Smooth muscle cell (in vitro differentiated cells): ENCODE results near the gene TAL1. TPM values are rescaled to one million over a fixed set of nuclear protein-coding genes. Genes with fewer than 3 reads are reported as not detected.

Experiments
- DNase-seq: peaks from one replicate; lab custom pipeline; 2025; ENCODE audit not compliant: unreplicated experiment; lab: John Stamatoyannopoulos, UW
- H2AFZ ChIP-seq: fragments of 200-600 bp; sonication (generic); 2 replicates; pipeline ENCODE4 v1.6.0; 2016; ENCODE audit warnings: antibody characterized with exemption, low read depth, mild to moderate bottlenecking
- H3F3A ChIP-seq: fragments of 200-600 bp; sonication (generic); 2 replicates; pipeline ENCODE4 v1.6.0; 2017; ENCODE audit warnings: antibody characterized with exemption, low read depth
- H3K27ac ChIP-seq: fragments of 200-600 bp; sonication (generic); 2 replicates; pipeline ENCODE4 v1.5.1; 2016; ENCODE audit warnings: low read depth, mild to moderate bottlenecking
- H3K27me3 ChIP-seq: fragments of 200-600 bp; sonication (generic); 2 replicates; pipeline ENCODE4 v1.6.1; 2016; ENCODE audit warnings: low read depth, mild to moderate bottlenecking
- H3K36me3 ChIP-seq: fragments of 200-600 bp; sonication (generic); 2 replicates; pipeline ENCODE4 v1.5.1; 2016; ENCODE audit warnings: low read depth
- H3K4me1 ChIP-seq: fragments of 200-600 bp; sonication (generic); 2 replicates; pipeline ENCODE4 v1.5.1; 2016; ENCODE audit warnings: low read depth
- H3K4me2 ChIP-seq: fragments of 200-600 bp; sonication (generic); 2 replicates; pipeline ENCODE4 v1.6.0; 2016; ENCODE audit warnings: mild to moderate bottlenecking
- H3K4me3 ChIP-seq: fragments of 200-600 bp; sonication (generic); 2 replicates; pipeline ENCODE4 v1.5.1; 2016; ENCODE audit warnings: mild to moderate bottlenecking
- H3K79me2 ChIP-seq: fragments of 200-600 bp; sonication (generic); 2 replicates; pipeline ENCODE4 v1.6.0; 2016; ENCODE audit warnings: low read depth, mild to moderate bottlenecking
- H3K9ac ChIP-seq: fragments of 200-600 bp; sonication (generic); 2 replicates; pipeline ENCODE4 v1.6.0; 2016; ENCODE audit warnings: low read depth
- H3K9me3 ChIP-seq: fragments of 200-600 bp; sonication (generic); replicated peaks from 2 replicates; pipeline ENCODE4 v1.5.1; 2016; ENCODE audit warnings: low read depth
- H4K20me1 ChIP-seq: fragments of 200-600 bp; sonication (generic); 2 replicates; pipeline ENCODE4 v1.6.0; 2016; ENCODE audit warnings: low read depth
- WGBS: methylation state at CpG from one replicate; pipeline ENCODE4 v1.1.7; 2016; ENCODE audit warnings: low lambda C conversion rate; 5-methylcytosine and 5-hydroxymethylcytosine counted together
- polyA plus RNA-seq: library from polyadenylated mRNA; unstranded; fragments of >200 nt; fragmentation: Nextera tagmentation; extraction: Ambion mirVana; gene quantifications from 2 replicates; pipeline ENCODE4 v1.2.1, GENCODE V29; 2016
- total RNA-seq: library from RNA; depleted of rRNA; stranded (reverse); fragments of >200 nt; gene quantifications from 2 replicates; pipeline ENCODE4 v1.2.3, GENCODE V29; 2014
- TF ChIP-seq, protein P1 (sequence below): fragments of 200-600 bp; sonication (generic); IDR thresholded peaks from 2 replicates; pipeline ENCODE4 v1.5.1; 2017; ENCODE audit warnings: borderline replicate concordance, mild to moderate bottlenecking, antibody characterized with exemption; ENCODE audit not compliant: insufficient read depth, poor library complexity, severe bottlenecking

TAL1 gene
- total and polyA plus RNA-seq, 2 experiments from 2014 or later: not detected

- 8% methylated on average over 19 of the region's 19 CpGs for whole genome bisulfite sequencing
Measured at GRCh38 chr1:47226121-47226838, 5.7 kb downstream of the TAL1 start.

GRCh38 chr1:47225430-47226100 is 6.5 kb downstream of the TAL1 start:
- Histone ChIP-seq H3K4me3 (peak overlapping the region; percentile 35), H3K79me2 (no peaks in the 10 kb centered on the region), H3K9ac (no peak overlapping the region), H2AFZ (no peak overlapping the region), H3K36me3 (no peaks in the 10 kb centered on the region), H3K4me2 (peak overlapping the region; percentile 78), H3K27me3 (peaks cover 100% of the 10 kb centered on the region), H3F3A (no peaks in the 10 kb centered on the region), H4K20me1 (no peaks in the 10 kb centered on the region), H3K27ac (no peak overlapping the region), H3K4me1 (peaks cover 5% of the 10 kb centered on the region), H3K9me3 (no peaks in the 10 kb centered on the region)
- TF ChIP-seq, protein P1, sequence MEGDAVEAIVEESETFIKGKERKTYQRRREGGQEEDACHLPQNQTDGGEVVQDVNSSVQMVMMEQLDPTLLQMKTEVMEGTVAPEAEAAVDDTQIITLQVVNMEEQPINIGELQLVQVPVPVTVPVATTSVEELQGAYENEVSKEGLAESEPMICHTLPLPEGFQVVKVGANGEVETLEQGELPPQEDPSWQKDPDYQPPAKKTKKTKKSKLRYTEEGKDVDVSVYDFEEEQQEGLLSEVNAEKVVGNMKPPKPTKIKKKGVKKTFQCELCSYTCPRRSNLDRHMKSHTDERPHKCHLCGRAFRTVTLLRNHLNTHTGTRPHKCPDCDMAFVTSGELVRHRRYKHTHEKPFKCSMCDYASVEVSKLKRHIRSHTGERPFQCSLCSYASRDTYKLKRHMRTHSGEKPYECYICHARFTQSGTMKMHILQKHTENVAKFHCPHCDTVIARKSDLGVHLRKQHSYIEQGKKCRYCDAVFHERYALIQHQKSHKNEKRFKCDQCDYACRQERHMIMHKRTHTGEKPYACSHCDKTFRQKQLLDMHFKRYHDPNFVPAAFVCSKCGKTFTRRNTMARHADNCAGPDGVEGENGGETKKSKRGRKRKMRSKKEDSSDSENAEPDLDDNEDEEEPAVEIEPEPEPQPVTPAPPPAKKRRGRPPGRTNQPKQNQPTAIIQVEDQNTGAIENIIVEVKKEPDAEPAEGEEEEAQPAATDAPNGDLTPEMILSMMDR: no peak
- WGBS: 2% methylated on average over 55 of the region's 79 CpGs
- DNase-seq: no peak

More at GRCh38 chr1:47226121-47226838, 5.7 kb downstream of the TAL1 start:
- peaks cover 100% of the 10 kb centered on the region for H3K27me3 ChIP-seq
- TF ChIP-seq, protein P1: no peak
- no peak for DNase-seq
- no peak overlapping the region for H3K27ac ChIP-seq
- no peaks in the 10 kb centered on the region for H3K9me3 ChIP-seq
- H2AFZ ChIP-seq: no peak overlapping the region
- peak overlapping the region; percentile 78 for H3K4me2 ChIP-seq
- H3K4me3 ChIP-seq: no peak overlapping the region
- no peaks in the 10 kb centered on the region for H3K36me3 ChIP-seq
- no peaks in the 10 kb centered on the region for H4K20me1 ChIP-seq
- no peaks in the 10 kb centered on the region for H3K79me2 ChIP-seq
- no peaks in the 10 kb centered on the region for H3F3A ChIP-seq
- peaks cover 12% of the 10 kb centered on the region for H3K4me1 ChIP-seq
- no peak overlapping the region for H3K9ac ChIP-seq

DNA sequence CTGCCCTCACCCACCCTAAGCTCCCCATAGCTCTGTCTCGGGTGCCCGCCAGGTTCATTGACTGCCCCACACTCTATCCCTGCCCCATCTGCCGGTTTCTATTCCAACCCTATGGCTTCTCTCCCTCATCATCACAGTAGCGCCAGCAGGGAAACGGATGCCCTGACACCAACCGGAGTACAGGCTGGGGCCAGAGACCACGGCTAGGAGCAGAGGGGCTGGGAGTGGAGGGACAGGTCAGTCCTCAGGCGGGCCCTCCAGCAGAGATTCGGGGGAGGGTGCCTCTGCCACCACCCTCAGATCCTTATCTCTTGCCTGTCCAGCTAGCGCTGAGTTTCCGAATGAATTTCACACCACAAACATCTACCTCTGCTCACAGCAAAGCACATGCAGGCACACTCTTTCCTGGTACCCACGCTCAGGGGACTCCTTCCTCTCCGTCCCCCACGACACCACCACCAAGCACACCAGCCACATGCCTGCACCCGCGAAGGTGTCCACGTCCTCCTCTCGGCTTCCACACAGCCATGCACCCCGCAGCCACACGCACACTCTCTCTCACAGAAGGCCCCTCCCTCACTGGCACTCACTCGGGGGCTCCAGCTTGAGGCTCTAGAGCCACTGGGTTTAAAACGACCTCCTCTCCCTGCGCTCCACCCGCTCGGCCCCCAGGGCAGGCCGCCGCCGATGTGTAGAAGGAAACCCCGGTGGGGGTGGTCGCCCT is 7.2 kb downstream of the TAL1 start:
- H3K4me3 ChIP-seq: peak overlapping the region; percentile 35
- H3F3A ChIP-seq: no peaks in the 10 kb centered on the region
- no peaks in the 10 kb centered on the region for H3K36me3 ChIP-seq
- TF ChIP-seq, protein P1: no peak
- H3K27ac ChIP-seq: no peak overlapping the region
- no peaks in the 10 kb centered on the region for H3K9me3 ChIP-seq
- peaks cover 97% of the 10 kb centered on the region for H3K27me3 ChIP-seq
- no peak for DNase-seq
- no peak overlapping the region for H2AFZ ChIP-seq
- H3K79me2 ChIP-seq: no peaks in the 10 kb centered on the region
- H3K4me2 ChIP-seq: peak overlapping the region; percentile 78
- WGBS: 8% methylated on average over 23 of the region's 30 CpGs
- H3K4me1 ChIP-seq: peaks cover 5% of the 10 kb centered on the region
- no peaks in the 10 kb centered on the region for H4K20me1 ChIP-seq
- no peak overlapping the region for H3K9ac ChIP-seq
